ENCODE data around the gene IQGAP3. TPM values are rescaled to one million over a fixed set of nuclear protein-coding genes. Genes with fewer than 3 reads are reported as not detected.

The IQGAP3 gene
- total and polyA plus RNA-seq, 9 donors, result 0.05 to 1.2 (median 0.30) TPM; not detected in 1

DNA sequence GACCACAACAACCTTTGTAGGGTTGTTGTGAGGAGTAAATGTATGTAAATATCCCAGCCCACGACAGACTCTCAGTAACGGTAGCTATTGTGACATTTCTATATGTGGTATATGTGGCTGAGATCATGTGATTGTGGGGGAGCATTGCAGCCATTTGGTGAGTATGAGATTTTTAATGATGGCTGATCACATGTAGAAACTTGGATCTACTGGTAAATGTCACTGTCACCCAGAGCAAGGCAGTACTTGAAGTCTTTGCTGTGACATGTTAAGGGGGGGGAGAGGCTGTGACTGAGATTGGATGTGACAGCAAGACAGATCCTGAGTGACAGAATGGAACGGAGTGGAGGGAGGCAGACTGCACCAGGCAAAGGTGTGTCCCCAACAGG, 47.9 kb downstream of the IQGAP3 start:
- TF ChIP-seq POLR2A (IDR thresholded peaks at IDR 0.05), result no peak
- no peak for TF ChIP-seq CTCF (IDR thresholded peaks at IDR 0.05)
- TF ChIP-seq EP300 (IDR thresholded peaks at IDR 0.05), result no peak
- no peaks in the 10 kb centered on the region for H3K27me3 ChIP-seq
- DNase-seq, result no peak
- H3K9me3 ChIP-seq, result no peaks in the 10 kb centered on the region
- 85 to 88% (median 86%) methylated on average over 3 of the region's 3 CpGs for WGBS, 3 donors
- H3K36me3 ChIP-seq, result no peaks in the 10 kb centered on the region
- intact Hi-C loops (cut with DNase I), result no loop called here
- H3K27ac ChIP-seq, result no peak overlapping the region
- H3K4me3 ChIP-seq, result no peak overlapping the region
- H3K4me1 ChIP-seq (ENCODE audit: insufficient read depth), result peaks cover 1% of the 10 kb centered on the region

- no peak overlapping the region for H3K4me3 ChIP-seq
- no peak for TF ChIP-seq EP300 (IDR thresholded peaks at IDR 0.05)
- TF ChIP-seq POLR2A (IDR thresholded peaks at IDR 0.05), result no peak
- TF ChIP-seq CTCF (IDR thresholded peaks at IDR 0.05), result no peak
- H3K9me3 ChIP-seq, result no peaks in the 10 kb centered on the region
- no peak for DNase-seq
- intact Hi-C loops (cut with DNase I), result no loop called here
- H3K36me3 ChIP-seq, result no peaks in the 10 kb centered on the region
- no peak overlapping the region for H3K27ac ChIP-seq
- H3K4me1 ChIP-seq (ENCODE audit: insufficient read depth), result peaks cover 1% of the 10 kb centered on the region
- H3K27me3 ChIP-seq, result no peaks in the 10 kb centered on the region
- 87 to 90% (median 88%) methylated on average over 2 of the region's 2 CpGs for WGBS, 3 donors
These were observed 48.4 kb downstream of the IQGAP3 start for GRCh38 chr1:156523801-156524480.

DNA sequence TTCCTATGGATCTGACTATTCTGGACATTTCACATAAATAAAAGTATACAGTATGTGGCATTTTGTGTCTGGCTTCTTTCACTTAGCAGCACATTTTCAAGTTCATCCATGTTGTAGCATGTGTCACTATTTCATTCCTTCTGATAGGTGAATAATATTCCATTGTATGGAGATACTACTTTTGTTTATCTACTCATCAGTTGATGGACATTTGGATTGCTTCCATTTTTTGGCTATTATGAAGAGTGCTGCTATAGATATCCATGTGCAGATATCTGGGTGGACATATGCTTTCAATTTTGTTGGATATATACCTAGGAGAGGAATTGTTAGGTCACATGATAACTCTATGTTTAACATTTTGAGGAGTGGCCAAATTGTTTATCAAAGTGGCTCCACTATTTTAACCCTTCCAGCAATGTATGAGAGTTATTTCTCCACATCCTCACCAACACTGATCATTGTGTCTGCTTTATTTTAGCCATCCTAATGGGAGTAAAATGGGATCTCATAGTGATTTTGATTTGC, 49.9 kb downstream of the IQGAP3 start:
- DNase-seq, result no peak
- Histone ChIP-seq H3K9me3 (no peaks in the 10 kb centered on the region), H3K27me3 (no peaks in the 10 kb centered on the region), H3K4me1 (ENCODE audit: insufficient read depth) (peaks cover 1% of the 10 kb centered on the region), H3K36me3 (no peaks in the 10 kb centered on the region), H3K27ac (no peak overlapping the region), H3K4me3 (no peak overlapping the region)
- TF ChIP-seq EP300 (IDR thresholded peaks at IDR 0.05), result no peak
- TF ChIP-seq CTCF (IDR thresholded peaks at IDR 0.05), result no peak
- TF ChIP-seq POLR2A (IDR thresholded peaks at IDR 0.05), result no peak
- intact Hi-C loops (cut with DNase I), result no loop called here

- TF ChIP-seq CTCF (IDR thresholded peaks at IDR 0.05) (no peak), POLR2A (IDR thresholded peaks at IDR 0.05) (no peak), EP300 (IDR thresholded peaks at IDR 0.05) (no peak)
- WGBS, 3 donors, result 69 to 85% (median 71%) methylated on average over 4 of the region's 4 CpGs
- no peaks in the 10 kb centered on the region for H3K27me3 ChIP-seq
- DNase-seq, result no peak
- peaks cover 4% of the 10 kb centered on the region for H3K4me1 ChIP-seq (ENCODE audit: insufficient read depth)
- H3K9me3 ChIP-seq, result no peaks in the 10 kb centered on the region
- intact Hi-C loops (cut with DNase I), result no loop called here
- no peak overlapping the region for H3K27ac ChIP-seq
- no peak overlapping the region for H3K4me3 ChIP-seq
- no peaks in the 10 kb centered on the region for H3K36me3 ChIP-seq
These were observed 54.6 kb downstream of the IQGAP3 start for GRCh38 chr1:156517748-156518147.

Data from ovary (tissue), 9 donors.